Hepatocyte (in vitro differentiated cells): ENCODE results near the gene KIAA0408. TPM values are rescaled to one million over a fixed set of nuclear protein-coding genes. Genes with fewer than 3 reads are reported as not detected.

ENCODE experiments used
- DNase-seq: peaks from one replicate; pipeline ENCODE4 v3.0.0-alpha.2; 2016; ENCODE audit warnings: low spot score
- H2AFZ ChIP-seq: fragments of 200-600 bp; sonication (generic); 2 replicates; pipeline ENCODE4 v1.6.0; 2016; ENCODE audit warnings: antibody characterized with exemption, mild to moderate bottlenecking
- H3K27ac ChIP-seq: fragments of 200-600 bp; sonication (generic); 2 replicates; pipeline ENCODE4 v1.5.1; 2016; ENCODE audit warnings: mild to moderate bottlenecking
- H3K27me3 ChIP-seq: fragments of 200-600 bp; sonication (generic); 2 replicates; pipeline ENCODE4 v1.6.1; 2016
- H3K36me3 ChIP-seq: fragments of 200-600 bp; sonication (generic); replicated peaks from 2 replicates; pipeline ENCODE4 v1.5.1; 2016; ENCODE audit warnings: low read depth; ENCODE audit not compliant: insufficient read depth
- H3K4me1 ChIP-seq: fragments of 200-600 bp; sonication (generic); 2 replicates; pipeline ENCODE4 v1.5.1; 2016; ENCODE audit warnings: mild to moderate bottlenecking, moderate library complexity; ENCODE audit not compliant: insufficient read depth
- H3K4me2 ChIP-seq: fragments of 200-600 bp; sonication (generic); 2 replicates; pipeline ENCODE4 v1.6.0; 2016
- H3K4me3 ChIP-seq: fragments of 200-600 bp; sonication (generic); 2 replicates; pipeline ENCODE4 v1.5.1; 2016; ENCODE audit warnings: mild to moderate bottlenecking
- H3K79me2 ChIP-seq: fragments of 200-600 bp; sonication (generic); 2 replicates; pipeline ENCODE4 v1.6.0; 2017; ENCODE audit warnings: mild to moderate bottlenecking
- H3K9me2 ChIP-seq: fragments of 200-600 bp; sonication (generic); replicated peaks from 2 replicates; pipeline ENCODE4 v1.6.0; 2017; ENCODE audit warnings: mild to moderate bottlenecking; ENCODE audit not compliant: insufficient read depth
- H3K9me3 ChIP-seq: fragments of 200-600 bp; sonication (generic); 2 replicates; pipeline ENCODE4 v1.5.1; 2016; ENCODE audit warnings: low read depth, mild to moderate bottlenecking
- H4K20me1 ChIP-seq: fragments of 200-600 bp; sonication (generic); 2 replicates; pipeline ENCODE4 v1.6.0; 2016; ENCODE audit warnings: mild to moderate bottlenecking; ENCODE audit not compliant: insufficient read depth, poor library complexity, severe bottlenecking
- CTCF ChIP-seq: fragments of 200-600 bp; sonication (generic); IDR thresholded peaks from 2 replicates; pipeline ENCODE4 v1.5.1; 2016; ENCODE audit warnings: antibody characterized with exemption, mild to moderate bottlenecking; ENCODE audit not compliant: poor library complexity
- EZH2 ChIP-seq: fragments of 200-600 bp; sonication (generic); IDR thresholded peaks from 2 replicates; pipeline ENCODE4 v1.6.1; 2016; ENCODE audit warnings: antibody characterized with exemption, mild to moderate bottlenecking, borderline replicate concordance
- EZH2phosphoT487 ChIP-seq: fragments of 200-600 bp; sonication (generic); IDR thresholded peaks from one replicate; pipeline ENCODE4 v1.6.1; 2018; ENCODE audit warnings: antibody characterized with exemption, mild to moderate bottlenecking, low read depth, moderate library complexity; ENCODE audit not compliant: unreplicated experiment, severe bottlenecking
- WGBS: methylation state at CpG from one replicate; pipeline ENCODE4 v1.1.6; 2016; ENCODE audit warnings: low lambda C conversion rate; ENCODE audit errors: missing lambda C conversion rate; 5-methylcytosine and 5-hydroxymethylcytosine counted together
- polyA plus RNA-seq: library from polyadenylated mRNA; unstranded; fragments of >200 nt; fragmentation: Nextera tagmentation; extraction: Ambion mirVana; gene quantifications from 2 replicates; pipeline ENCODE4 v1.2.1, GENCODE V29; 2016
- total RNA-seq: library from RNA; depleted of rRNA; stranded (reverse); fragments of >200 nt; gene quantifications from 2 replicates; pipeline ENCODE4 v1.2.3, GENCODE V29; 2014

The KIAA0408 gene
- total and polyA plus RNA-seq, 2 experiments from 2014 or later: 2.1 to 7.4 TPM

DNA sequence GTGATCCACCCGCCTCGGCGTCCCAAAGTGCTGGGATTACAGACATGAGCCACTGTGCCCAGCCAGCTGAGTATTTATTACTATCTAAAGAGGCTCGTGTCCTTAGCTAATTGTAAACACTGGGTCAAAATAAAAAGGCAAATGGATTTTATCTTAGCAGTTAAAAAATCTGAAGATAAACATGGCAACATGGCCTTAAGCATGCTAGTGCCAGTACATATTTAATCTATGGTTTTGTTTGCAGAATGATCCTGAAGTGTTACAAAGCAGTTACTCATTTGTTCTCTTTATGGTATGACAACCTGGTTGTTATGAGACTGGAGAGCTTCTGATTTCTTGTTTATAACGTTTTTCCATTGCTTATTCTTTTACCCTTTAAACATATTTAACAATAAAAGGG is 3.9 kb upstream of the KIAA0408 start:
- no peaks in the 10 kb centered on the region for H3K36me3 ChIP-seq
- no peaks in the 10 kb centered on the region for H3K9me2 ChIP-seq
- 35% methylated on average over 5 of the region's 5 CpGs for WGBS
- H3K4me2 ChIP-seq: no peak overlapping the region
- H3K79me2 ChIP-seq: no peaks in the 10 kb centered on the region
- H3K9me3 ChIP-seq: no peaks in the 10 kb centered on the region
- H2AFZ ChIP-seq: no peak overlapping the region
- peak overlapping the region; percentile 34 for H3K27ac ChIP-seq
- H3K4me1 ChIP-seq: peaks cover 8% of the 10 kb centered on the region
- no peak overlapping the region for H3K4me3 ChIP-seq
- H4K20me1 ChIP-seq: no peaks in the 10 kb centered on the region
- H3K27me3 ChIP-seq: no peaks in the 10 kb centered on the region
- no peak for TF ChIP-seq EZH2
- TF ChIP-seq CTCF: no peak
- TF ChIP-seq EZH2phosphoT487: no peak
- no peak for DNase-seq

DNA sequence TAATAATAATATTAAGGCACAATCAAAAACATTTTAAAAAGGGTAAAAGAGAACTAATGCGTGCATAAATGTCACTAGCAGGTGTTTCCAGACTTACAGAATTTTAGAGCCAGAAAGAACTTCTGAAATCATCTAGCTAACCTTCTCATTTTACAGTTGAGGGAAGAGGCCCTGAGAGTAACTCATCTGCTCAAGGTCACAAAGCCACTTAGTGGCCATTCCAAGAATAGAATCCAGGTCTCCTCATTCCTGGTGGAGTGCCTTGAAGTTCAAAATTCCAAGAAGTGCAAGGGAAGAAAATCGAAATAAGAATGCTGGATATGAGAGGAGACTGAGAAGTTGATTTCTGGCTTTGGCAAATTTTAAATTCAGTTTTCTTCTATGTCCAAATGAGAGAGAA is 3.2 kb upstream of the KIAA0408 start:
- peaks cover 8% of the 10 kb centered on the region for H3K4me1 ChIP-seq
- no peak overlapping the region for H3K27ac ChIP-seq

DNA sequence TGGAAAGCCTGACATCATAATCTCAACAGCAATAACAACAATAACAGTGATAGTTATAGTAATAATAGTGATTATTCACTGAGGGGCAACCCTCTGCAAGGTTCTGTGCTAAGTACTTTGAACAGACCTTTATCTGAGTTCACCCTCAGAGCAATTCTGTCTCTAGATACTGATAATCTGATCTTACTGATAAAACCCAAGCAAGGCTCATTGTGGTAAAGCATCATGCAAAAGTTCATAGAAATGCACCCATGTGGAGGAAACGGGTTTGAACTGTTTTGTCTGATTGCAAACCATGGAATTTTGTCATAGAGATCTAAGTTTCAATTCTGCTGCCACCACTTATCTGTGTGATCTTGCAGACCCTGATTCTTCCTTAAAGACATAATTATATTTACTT is 1.3 kb upstream of the KIAA0408 start:
- WGBS: 65% methylated on average over 1 of the region's 1 CpG
- DNase-seq: no peak
- no peak overlapping the region for H3K4me2 ChIP-seq
- H3K4me1 ChIP-seq: peaks cover 8% of the 10 kb centered on the region
- no peaks in the 10 kb centered on the region for H3K9me3 ChIP-seq
- H3K9me2 ChIP-seq: no peaks in the 10 kb centered on the region
- no peaks in the 10 kb centered on the region for H3K36me3 ChIP-seq
- no peak overlapping the region for H2AFZ ChIP-seq
- H3K27ac ChIP-seq: no peak overlapping the region
- no peaks in the 10 kb centered on the region for H3K79me2 ChIP-seq
- no peaks in the 10 kb centered on the region for H3K27me3 ChIP-seq
- no peak for TF ChIP-seq EZH2phosphoT487
- no peak for TF ChIP-seq EZH2
- TF ChIP-seq CTCF: no peak
- H3K4me3 ChIP-seq: no peak overlapping the region
- H4K20me1 ChIP-seq: no peaks in the 10 kb centered on the region

More for the DNA sequence above, 3.2 kb upstream of the KIAA0408 start:
- Histone ChIP-seq H3K27me3 (no peaks in the 10 kb centered on the region), H3K36me3 (no peaks in the 10 kb centered on the region), H3K9me3 (no peaks in the 10 kb centered on the region), H3K79me2 (no peaks in the 10 kb centered on the region), H3K4me2 (no peak overlapping the region), H3K4me3 (no peak overlapping the region), H3K9me2 (no peaks in the 10 kb centered on the region), H2AFZ (no peak overlapping the region), H4K20me1 (no peaks in the 10 kb centered on the region)
- TF ChIP-seq EZH2: no peak
- no peak for TF ChIP-seq EZH2phosphoT487
- TF ChIP-seq CTCF: no peak
- 83% methylated on average over 2 of the region's 2 CpGs for WGBS
- DNase-seq: no peak

DNA sequence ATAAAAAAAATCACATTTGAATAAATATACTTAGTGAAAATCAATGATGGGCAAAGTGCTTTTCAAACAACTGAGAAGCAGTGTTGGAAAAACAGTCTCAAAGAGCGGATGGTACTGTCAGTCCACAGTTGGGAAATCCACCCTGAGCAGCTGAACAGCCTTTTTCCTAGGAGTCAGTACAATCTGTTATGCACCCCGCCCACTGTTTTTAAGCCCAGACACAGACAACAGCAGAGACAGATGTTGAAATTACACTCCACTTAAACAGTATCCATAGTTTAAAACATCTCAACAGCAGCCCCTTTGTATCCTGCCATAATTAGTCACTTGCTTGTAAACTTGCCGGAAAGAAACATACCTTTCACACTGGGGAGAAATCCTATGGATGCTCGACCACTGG is 372 bp downstream of the KIAA0408 start:
- 21% methylated on average over 4 of the region's 4 CpGs for WGBS
- H3K9me2 ChIP-seq: no peaks in the 10 kb centered on the region
- H3K9me3 ChIP-seq: no peaks in the 10 kb centered on the region
- TF ChIP-seq EZH2: no peak
- no peak for TF ChIP-seq EZH2phosphoT487
- TF ChIP-seq CTCF: no peak
- peak overlapping the region; percentile 60 for H3K4me2 ChIP-seq
- H3K4me1 ChIP-seq: peaks cover 8% of the 10 kb centered on the region
- no peak overlapping the region for H2AFZ ChIP-seq
- H4K20me1 ChIP-seq: no peaks in the 10 kb centered on the region
- peak; percentile 60 for DNase-seq
- H3K79me2 ChIP-seq: no peaks in the 10 kb centered on the region
- H3K36me3 ChIP-seq: no peaks in the 10 kb centered on the region
- no peak overlapping the region for H3K4me3 ChIP-seq
- peak overlapping the region; percentile 79 for H3K27ac ChIP-seq
- H3K27me3 ChIP-seq: no peaks in the 10 kb centered on the region
